ENCODE measurements around the gene CAPN9.

DNA sequence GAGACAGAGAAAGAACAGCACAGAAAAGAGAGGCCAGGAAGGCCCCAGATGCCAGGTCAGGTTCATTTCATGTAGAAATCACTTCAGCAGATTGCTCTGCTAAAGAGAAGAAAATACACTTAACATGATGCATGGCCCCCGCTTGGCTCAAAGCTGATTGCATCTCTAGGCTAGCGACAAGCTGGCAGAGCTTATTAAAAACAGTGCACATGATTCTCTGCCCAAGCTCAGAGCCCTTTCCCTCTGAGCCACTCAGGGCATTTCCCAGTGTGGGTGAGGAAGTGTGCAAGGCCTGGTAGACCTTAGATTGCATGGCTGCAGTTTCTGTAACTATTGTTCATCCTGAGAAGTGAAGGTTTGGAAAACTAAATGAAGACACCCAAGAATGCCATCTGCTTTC, 3.3 kb upstream of the CAPN9 start:
- no peak for TF ChIP-seq EZH2 (IDR thresholded peaks at IDR 0.05; ENCODE audit: borderline replicate concordance, low read depth, low read length, severe bottlenecking)
- TF ChIP-seq, protein P1, sequence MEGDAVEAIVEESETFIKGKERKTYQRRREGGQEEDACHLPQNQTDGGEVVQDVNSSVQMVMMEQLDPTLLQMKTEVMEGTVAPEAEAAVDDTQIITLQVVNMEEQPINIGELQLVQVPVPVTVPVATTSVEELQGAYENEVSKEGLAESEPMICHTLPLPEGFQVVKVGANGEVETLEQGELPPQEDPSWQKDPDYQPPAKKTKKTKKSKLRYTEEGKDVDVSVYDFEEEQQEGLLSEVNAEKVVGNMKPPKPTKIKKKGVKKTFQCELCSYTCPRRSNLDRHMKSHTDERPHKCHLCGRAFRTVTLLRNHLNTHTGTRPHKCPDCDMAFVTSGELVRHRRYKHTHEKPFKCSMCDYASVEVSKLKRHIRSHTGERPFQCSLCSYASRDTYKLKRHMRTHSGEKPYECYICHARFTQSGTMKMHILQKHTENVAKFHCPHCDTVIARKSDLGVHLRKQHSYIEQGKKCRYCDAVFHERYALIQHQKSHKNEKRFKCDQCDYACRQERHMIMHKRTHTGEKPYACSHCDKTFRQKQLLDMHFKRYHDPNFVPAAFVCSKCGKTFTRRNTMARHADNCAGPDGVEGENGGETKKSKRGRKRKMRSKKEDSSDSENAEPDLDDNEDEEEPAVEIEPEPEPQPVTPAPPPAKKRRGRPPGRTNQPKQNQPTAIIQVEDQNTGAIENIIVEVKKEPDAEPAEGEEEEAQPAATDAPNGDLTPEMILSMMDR (IDR thresholded peaks at IDR 0.05; ENCODE audit: borderline replicate concordance, extremely low read depth, low read length, poor library complexity, severe bottlenecking) = no peak

Measured in DND-41 (cell line).